Activated naive CD8-positive, alpha-beta T cell treated with anti-CD3 and anti-CD28 coated beads, Interleukin-2, amount 10 ng/mL, durations not matched to agents 7 days and 5 days (primary cell): ENCODE measurements around the gene PRKCA. TPM values are rescaled to one million over a fixed set of nuclear protein-coding genes. Genes with fewer than 3 reads are reported as not detected.

ENCODE experiments used
- ATAC-seq: fragments of 150-1000 bp; cut with Tn5 transposase; one replicate; pipeline ENCODE4 v1.10.0; 2021; ENCODE audit warnings: low read depth, moderate library complexity
- POLR2A ChIA-PET: fragments of 350-600 bp; sonication (Branson Sonifier 250); formaldehyde crosslinking; loops from one replicate; lab custom pipeline; 2021; ENCODE audit warnings: antibody characterized with exemption; lab: Charles Lee
- DNase-seq: peaks from one replicate; pipeline ENCODE4 v3.0.0; 2021
- H3K27ac Mint-ChIP-seq: one replicate; pipeline ENCODE4 v1.8.0; 2022; ENCODE audit warnings: mild to moderate bottlenecking, mixed read lengths
- H3K27me3 Mint-ChIP-seq: one replicate; pipeline ENCODE4 v1.8.0; 2022; ENCODE audit warnings: mild to moderate bottlenecking, moderate library complexity, mixed read lengths
- H3K36me3 Mint-ChIP-seq: one replicate; pipeline ENCODE4 v1.8.0; 2021; ENCODE audit warnings: mild to moderate bottlenecking, mixed read lengths
- H3K4me1 Mint-ChIP-seq: one replicate; pipeline ENCODE4 v1.8.0; 2021; ENCODE audit warnings: mixed read lengths
- H3K4me3 Mint-ChIP-seq: one replicate; pipeline ENCODE4 v1.8.0; 2022; ENCODE audit warnings: mild to moderate bottlenecking, moderate library complexity, mixed read lengths
- H3K9me3 Mint-ChIP-seq: one replicate; pipeline ENCODE4 v1.8.0; 2021; ENCODE audit warnings: mixed read lengths
- total RNA-seq, 2 experiments: library from RNA; stranded (reverse); gene quantifications; one replicate each; pipeline ENCODE4 v1.2.3, GENCODE V29; 2021

PRKCA gene
- total RNA-seq, 2 experiments from 2014 or later, result 66.1 to 66.5 TPM

GRCh38 chr17:66578781-66579489 is 276.5 kb downstream of the PRKCA start:
- H3K4me3 Mint-ChIP-seq, result no peak overlapping the region
- H3K27me3 Mint-ChIP-seq, result no peaks in the 10 kb centered on the region

GRCh38 chr17:66579556-66579955 is 277.1 kb downstream of the PRKCA start:
- H3K4me1 Mint-ChIP-seq, result peaks cover 3% of the 10 kb centered on the region
- POLR2A ChIA-PET, result no interaction called here
- ATAC-seq (no peak), DNase-seq (no peak)
- peaks cover 42% of the 10 kb centered on the region for H3K36me3 Mint-ChIP-seq
- no peak overlapping the region for H3K27ac Mint-ChIP-seq
- peaks cover 3% of the 10 kb centered on the region for H3K9me3 Mint-ChIP-seq
- H3K4me3 Mint-ChIP-seq, result no peak overlapping the region
- no peaks in the 10 kb centered on the region for H3K27me3 Mint-ChIP-seq

More at GRCh38 chr17:66578781-66579489, 276.5 kb downstream of the PRKCA start:
- DNase-seq (no peak), ATAC-seq (no peak)
- Mint-ChIP-seq H3K36me3 (peaks cover 41% of the 10 kb centered on the region), H3K27ac (no peak overlapping the region), H3K9me3 (peaks cover 3% of the 10 kb centered on the region), H3K4me1 (peaks cover 3% of the 10 kb centered on the region)
- POLR2A ChIA-PET, result no interaction called here

- Mint-ChIP-seq H3K4me1 (peaks cover 3% of the 10 kb centered on the region), H3K27me3 (no peaks in the 10 kb centered on the region), H3K4me3 (no peak overlapping the region), H3K27ac (no peak overlapping the region), H3K36me3 (peaks cover 47% of the 10 kb centered on the region), H3K9me3 (peaks cover 3% of the 10 kb centered on the region)
- POLR2A ChIA-PET, result no interaction called here
- ATAC-seq (no peak), DNase-seq (no peak)
Observed at GRCh38 chr17:66580184-66580955, 278.0 kb downstream of the PRKCA start.

GRCh38 chr17:66580956-66581391 is 278.6 kb downstream of the PRKCA start:
- no peak for ATAC-seq
- Mint-ChIP-seq H3K9me3 (peaks cover 3% of the 10 kb centered on the region), H3K4me3 (no peak overlapping the region), H3K27me3 (no peaks in the 10 kb centered on the region), H3K36me3 (peaks cover 47% of the 10 kb centered on the region), H3K4me1 (peaks cover 3% of the 10 kb centered on the region), H3K27ac (no peak overlapping the region)
- DNase-seq, result no peak
- POLR2A ChIA-PET, result no interaction called here

- ATAC-seq (no peak), DNase-seq (no peak)
- Mint-ChIP-seq H3K9me3 (peaks cover 3% of the 10 kb centered on the region), H3K4me3 (no peak overlapping the region), H3K27ac (no peak overlapping the region), H3K27me3 (no peaks in the 10 kb centered on the region), H3K4me1 (peaks cover 3% of the 10 kb centered on the region), H3K36me3 (peaks cover 43% of the 10 kb centered on the region)
- POLR2A ChIA-PET, result no interaction called here
Observed at GRCh38 chr17:66582373-66583111, 280.1 kb downstream of the PRKCA start.

- POLR2A ChIA-PET, result no interaction called here
- Mint-ChIP-seq H3K4me1 (peaks cover 4% of the 10 kb centered on the region), H3K9me3 (peaks cover 3% of the 10 kb centered on the region), H3K4me3 (no peak overlapping the region), H3K27me3 (no peaks in the 10 kb centered on the region), H3K36me3 (peaks cover 41% of the 10 kb centered on the region), H3K27ac (no peak overlapping the region)
- ATAC-seq (no peak), DNase-seq (no peak)
Observed at GRCh38 chr17:66583112-66583748, 280.8 kb downstream of the PRKCA start.

- DNase-seq (no peak), ATAC-seq (no peak)
- peaks cover 33% of the 10 kb centered on the region for H3K36me3 Mint-ChIP-seq
- H3K4me3 Mint-ChIP-seq, result no peak overlapping the region
- no peak overlapping the region for H3K27ac Mint-ChIP-seq
- peaks cover 2% of the 10 kb centered on the region for H3K4me1 Mint-ChIP-seq
- no peaks in the 10 kb centered on the region for H3K27me3 Mint-ChIP-seq
- POLR2A ChIA-PET, result no interaction called here
- peaks cover 3% of the 10 kb centered on the region for H3K9me3 Mint-ChIP-seq
Observed at GRCh38 chr17:66584927-66585326, 282.5 kb downstream of the PRKCA start.

GRCh38 chr17:66585472-66585871 is 283.1 kb downstream of the PRKCA start:
- DNase-seq (no peak), ATAC-seq (no peak)
- Mint-ChIP-seq H3K36me3 (peaks cover 33% of the 10 kb centered on the region), H3K27ac (no peak overlapping the region), H3K4me3 (no peak overlapping the region), H3K4me1 (peaks cover 3% of the 10 kb centered on the region), H3K9me3 (peaks cover 3% of the 10 kb centered on the region), H3K27me3 (no peaks in the 10 kb centered on the region)
- POLR2A ChIA-PET, result no interaction called here

- H3K4me1 Mint-ChIP-seq, result peaks cover 3% of the 10 kb centered on the region
Observed at GRCh38 chr17:66589892-66590291, 287.5 kb downstream of the PRKCA start.

GRCh38 chr17:66593116-66593515 is 290.7 kb downstream of the PRKCA start:
- Mint-ChIP-seq H3K27me3 (no peaks in the 10 kb centered on the region), H3K4me1 (peaks cover 3% of the 10 kb centered on the region), H3K36me3 (peaks cover 24% of the 10 kb centered on the region), H3K27ac (no peak overlapping the region), H3K9me3 (no peaks in the 10 kb centered on the region), H3K4me3 (no peak overlapping the region)
- DNase-seq (no peak), ATAC-seq (no peak)
- POLR2A ChIA-PET, result no interaction called here

More at GRCh38 chr17:66589892-66590291, 287.5 kb downstream of the PRKCA start:
- ATAC-seq (no peak), DNase-seq (no peak)
- no peaks in the 10 kb centered on the region for H3K9me3 Mint-ChIP-seq
- POLR2A ChIA-PET, result no interaction called here
- no peaks in the 10 kb centered on the region for H3K27me3 Mint-ChIP-seq
- H3K27ac Mint-ChIP-seq, result no peak overlapping the region
- H3K36me3 Mint-ChIP-seq, result peaks cover 18% of the 10 kb centered on the region
- H3K4me3 Mint-ChIP-seq, result no peak overlapping the region

- H3K27me3 Mint-ChIP-seq, result no peaks in the 10 kb centered on the region
- ATAC-seq (no peak), DNase-seq (no peak)
- H3K36me3 Mint-ChIP-seq, result peaks cover 19% of the 10 kb centered on the region
- no peaks in the 10 kb centered on the region for H3K9me3 Mint-ChIP-seq
- no peak overlapping the region for H3K27ac Mint-ChIP-seq
- POLR2A ChIA-PET, result no interaction called here
- H3K4me1 Mint-ChIP-seq, result no peaks in the 10 kb centered on the region
- no peak overlapping the region for H3K4me3 Mint-ChIP-seq
Observed at GRCh38 chr17:66595893-66596292, 293.5 kb downstream of the PRKCA start.

- DNase-seq (no peak), ATAC-seq (no peak)
- Mint-ChIP-seq H3K27ac (no peak overlapping the region), H3K4me1 (peaks cover 2% of the 10 kb centered on the region), H3K27me3 (no peaks in the 10 kb centered on the region), H3K9me3 (peaks cover 3% of the 10 kb centered on the region), H3K36me3 (peaks cover 16% of the 10 kb centered on the region), H3K4me3 (no peak overlapping the region)
- POLR2A ChIA-PET, result no interaction called here
Observed at GRCh38 chr17:66602659-66603384, 300.4 kb downstream of the PRKCA start.
